ENCODE data around the gene CKAP5.

CKAP5 gene

GRCh38 chr11:46838501-46838900, 7.6 kb downstream of the CKAP5 start:
- no peak for DNase-seq (ENCODE audit: low read depth)
- H3K4me3 ChIP-seq (ENCODE audit: low read length) = no peak overlapping the region
- TF ChIP-seq CTCF (conservative IDR thresholded peaks at IDR 0.05; ENCODE audit: low read depth, low read length) = no peak

- H3K4me3 ChIP-seq (ENCODE audit: low read length) = no peak overlapping the region
- DNase-seq (ENCODE audit: low read depth) = no peak
- TF ChIP-seq CTCF (conservative IDR thresholded peaks at IDR 0.05; ENCODE audit: low read depth, low read length) = no peak
These were observed 8.2 kb downstream of the CKAP5 start for GRCh38 chr11:46837860-46838259.

GRCh38 chr11:46836870-46837269, 9.2 kb downstream of the CKAP5 start:
- H3K4me3 ChIP-seq (ENCODE audit: low read length) = no peak overlapping the region
- DNase-seq (ENCODE audit: low read depth) = no peak
- no peak for TF ChIP-seq CTCF (conservative IDR thresholded peaks at IDR 0.05; ENCODE audit: low read depth, low read length)

- no peak overlapping the region for H3K4me3 ChIP-seq (ENCODE audit: low read length)
- TF ChIP-seq CTCF (conservative IDR thresholded peaks at IDR 0.05; ENCODE audit: low read depth, low read length) = no peak
- DNase-seq (ENCODE audit: low read depth) = no peak
These were observed 9.6 kb downstream of the CKAP5 start for GRCh38 chr11:46836431-46836830.

- H3K4me3 ChIP-seq (ENCODE audit: low read length) = no peak overlapping the region
- no peak for TF ChIP-seq CTCF (conservative IDR thresholded peaks at IDR 0.05; ENCODE audit: low read depth, low read length)
- DNase-seq (ENCODE audit: low read depth) = no peak
These were observed 10.2 kb downstream of the CKAP5 start for GRCh38 chr11:46835897-46836296.

GRCh38 chr11:46834821-46835220, 11.3 kb downstream of the CKAP5 start:
- H3K4me3 ChIP-seq (ENCODE audit: low read length) = no peak overlapping the region
- no peak for TF ChIP-seq CTCF (conservative IDR thresholded peaks at IDR 0.05; ENCODE audit: low read depth, low read length)
- DNase-seq (ENCODE audit: low read depth) = no peak

GRCh38 chr11:46832511-46833214, 13.4 kb downstream of the CKAP5 start:
- DNase-seq (ENCODE audit: low read depth) = no peak
- TF ChIP-seq CTCF (conservative IDR thresholded peaks at IDR 0.05; ENCODE audit: low read depth, low read length) = no peak
- H3K4me3 ChIP-seq (ENCODE audit: low read length) = no peak overlapping the region

Data from retinal pigment epithelial cell (primary cell).